RPMI8226 (cell line): ENCODE measurements around the gene RNF214.

Experiments
- DNase-seq: peaks from one replicate; pipeline ENCODE4 v3.0.0-alpha.2; 2015

Gene RNF214

DNA sequence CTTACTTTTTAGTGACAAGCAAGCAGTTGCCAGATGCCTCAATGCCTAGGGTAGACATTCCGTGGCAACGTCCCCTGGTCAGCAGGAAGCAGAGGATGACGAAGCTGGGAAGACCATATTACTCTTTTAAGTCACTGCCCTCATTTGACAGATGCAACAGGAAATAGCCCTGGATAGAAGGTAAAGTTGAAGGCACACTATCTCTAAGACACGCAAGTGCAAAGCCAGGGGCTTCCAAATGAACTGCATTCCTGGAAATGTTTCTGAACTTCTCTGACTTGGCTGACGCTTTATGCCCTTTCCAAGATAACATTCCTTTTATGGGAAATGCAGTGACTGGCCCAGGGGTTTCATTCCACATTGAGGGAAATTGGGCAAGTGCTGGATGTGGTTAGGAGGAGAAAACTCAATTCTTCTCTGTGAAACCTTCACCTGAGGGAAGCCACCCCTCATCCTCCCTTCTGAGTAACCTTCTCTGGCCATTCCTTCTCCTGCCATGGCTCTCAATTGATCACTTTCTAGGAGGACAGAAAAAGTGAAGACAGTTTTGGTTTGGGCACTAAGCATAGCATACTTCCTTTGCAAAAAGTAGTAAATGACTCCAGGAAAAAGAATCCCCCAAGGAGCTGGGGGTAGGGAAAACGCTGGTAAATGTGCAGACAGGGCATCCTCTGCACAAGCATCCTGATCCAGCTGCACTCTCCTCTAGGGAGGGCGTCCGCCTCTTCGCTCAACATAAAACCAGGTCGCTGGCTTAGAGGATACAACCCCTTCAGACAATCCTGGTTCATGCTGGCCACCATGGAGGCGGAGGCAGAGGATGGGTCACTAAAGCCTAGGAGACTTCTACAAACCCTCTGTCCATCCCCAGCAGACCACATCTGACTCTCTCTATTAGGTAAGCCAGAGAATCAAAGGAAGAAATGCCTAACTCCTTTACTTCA lies 15.1 kb upstream of the RNF214 start:
- DNase-seq = no peak

GRCh38 chr11:117218133-117218915 lies 14.1 kb upstream of the RNF214 start:
- no peak for DNase-seq

DNA sequence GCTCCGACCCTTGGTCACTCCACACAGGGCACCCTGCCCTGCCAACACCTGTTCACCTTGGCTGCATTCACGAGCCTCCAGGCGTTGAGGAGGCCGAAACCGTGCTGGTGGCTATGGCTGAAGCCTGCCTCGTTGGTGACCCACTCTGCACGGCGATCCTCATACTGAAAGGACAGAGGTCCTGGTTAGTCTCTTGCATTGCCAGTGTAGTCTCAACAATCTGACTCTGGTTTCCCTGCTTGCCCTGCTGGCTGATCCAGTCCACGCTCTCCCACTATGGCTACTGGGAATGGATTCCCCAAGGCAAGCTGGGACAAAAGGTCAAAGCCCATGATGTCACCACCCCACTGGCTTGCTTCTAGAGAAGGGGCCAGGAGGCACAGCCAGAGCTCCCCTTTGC lies 13.5 kb upstream of the RNF214 start:
- DNase-seq = no peak

GRCh38 chr11:117219455-117219854 lies 13.0 kb upstream of the RNF214 start:
- DNase-seq = no peak

DNA sequence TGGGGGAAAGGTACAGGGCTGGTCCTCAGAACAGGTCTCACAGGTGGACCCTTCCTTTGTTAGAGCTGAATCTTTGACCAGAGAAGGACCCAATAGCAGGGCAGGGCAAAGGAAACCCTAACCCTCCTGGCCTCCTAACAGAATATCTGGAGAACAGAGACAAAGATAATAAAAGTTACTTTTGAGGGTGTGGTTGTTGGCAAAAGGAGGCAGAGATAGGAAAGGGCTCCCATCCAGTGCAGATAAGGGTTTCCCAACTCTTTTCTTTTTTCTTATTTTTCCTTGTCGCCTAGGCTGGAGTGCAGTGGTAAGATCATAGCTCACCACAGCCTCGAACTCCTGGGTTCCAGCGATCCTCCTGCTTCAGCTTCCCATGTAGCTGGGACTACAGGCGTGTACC lies 12.5 kb upstream of the RNF214 start:
- no peak for DNase-seq

GRCh38 chr11:117220568-117220967 lies 11.9 kb upstream of the RNF214 start:
- no peak for DNase-seq

GRCh38 chr11:117220999-117221774 lies 11.3 kb upstream of the RNF214 start:
- DNase-seq = no peak

DNA sequence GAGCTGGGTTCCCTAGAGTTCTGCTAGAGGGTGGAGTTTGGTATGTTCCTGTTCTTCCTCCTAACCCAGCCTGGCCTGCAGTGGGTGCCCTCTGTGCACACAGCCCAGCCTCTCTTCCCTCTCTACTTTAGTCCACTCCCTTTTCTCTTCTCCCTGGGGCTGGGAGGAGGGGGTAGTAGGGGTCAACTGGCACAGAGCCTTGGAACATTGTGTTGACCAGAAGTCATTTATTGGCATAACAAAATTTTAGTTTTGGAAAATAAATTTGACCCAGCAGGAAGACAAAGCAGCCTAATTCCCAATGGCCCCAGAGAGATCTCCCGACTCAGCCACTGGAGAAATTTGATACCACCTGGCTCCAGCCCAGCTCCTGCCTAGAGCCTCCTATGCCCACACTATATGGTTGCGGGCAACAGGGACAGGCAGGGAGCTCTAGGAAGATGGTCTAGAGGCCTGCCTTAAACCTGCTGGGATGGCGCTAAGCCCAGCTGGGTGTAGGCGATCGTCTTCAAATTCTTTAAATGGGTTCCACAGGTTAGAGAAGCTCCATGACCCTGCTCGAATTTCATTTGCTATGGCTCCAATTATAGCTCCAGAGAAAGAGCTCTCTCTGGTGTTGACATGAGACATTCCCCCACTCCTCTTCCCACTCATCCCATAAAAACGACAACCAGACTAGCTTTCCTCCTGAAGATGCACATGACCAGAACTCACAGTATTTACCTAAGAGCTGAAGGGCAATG lies 10.5 kb upstream of the RNF214 start:
- no peak for DNase-seq

DNA sequence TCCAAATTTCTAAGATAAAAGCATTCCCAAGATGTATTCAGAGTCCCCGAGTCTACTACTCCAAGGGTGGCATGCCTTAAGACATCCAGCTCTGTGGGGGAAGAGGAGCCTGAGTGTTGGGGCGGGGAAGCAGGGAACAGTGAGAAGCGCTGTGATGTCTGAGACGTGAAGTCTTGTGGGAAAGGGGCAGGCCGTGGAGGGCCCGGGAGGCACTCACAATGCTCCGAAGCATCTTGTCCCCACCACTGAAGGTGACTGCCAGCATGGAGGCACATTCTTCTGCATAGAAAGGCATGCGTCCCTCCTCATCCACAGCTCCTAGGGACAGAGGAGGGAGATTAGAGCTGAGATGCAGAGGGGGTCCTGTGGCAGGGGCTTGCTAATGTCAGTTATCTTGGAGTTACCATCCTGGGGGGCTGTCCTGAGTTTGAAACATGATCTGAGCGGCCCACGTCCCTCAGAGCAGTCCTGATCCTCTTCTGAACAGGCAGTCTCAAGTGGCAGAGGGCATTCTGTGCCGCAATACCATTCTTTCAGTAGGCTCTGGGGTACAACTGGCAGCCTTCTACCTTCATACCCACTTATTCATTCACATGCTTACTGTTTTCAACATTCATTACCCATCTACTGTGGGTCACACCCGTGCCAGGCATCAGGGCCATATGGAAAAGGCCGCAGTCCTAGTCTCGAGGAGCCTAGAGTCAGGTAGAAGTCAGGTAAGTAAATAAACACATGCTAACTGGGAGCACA lies 9.3 kb upstream of the RNF214 start:
- DNase-seq = no peak

GRCh38 chr11:117223741-117224689 lies 8.5 kb upstream of the RNF214 start:
- no peak for DNase-seq

DNA sequence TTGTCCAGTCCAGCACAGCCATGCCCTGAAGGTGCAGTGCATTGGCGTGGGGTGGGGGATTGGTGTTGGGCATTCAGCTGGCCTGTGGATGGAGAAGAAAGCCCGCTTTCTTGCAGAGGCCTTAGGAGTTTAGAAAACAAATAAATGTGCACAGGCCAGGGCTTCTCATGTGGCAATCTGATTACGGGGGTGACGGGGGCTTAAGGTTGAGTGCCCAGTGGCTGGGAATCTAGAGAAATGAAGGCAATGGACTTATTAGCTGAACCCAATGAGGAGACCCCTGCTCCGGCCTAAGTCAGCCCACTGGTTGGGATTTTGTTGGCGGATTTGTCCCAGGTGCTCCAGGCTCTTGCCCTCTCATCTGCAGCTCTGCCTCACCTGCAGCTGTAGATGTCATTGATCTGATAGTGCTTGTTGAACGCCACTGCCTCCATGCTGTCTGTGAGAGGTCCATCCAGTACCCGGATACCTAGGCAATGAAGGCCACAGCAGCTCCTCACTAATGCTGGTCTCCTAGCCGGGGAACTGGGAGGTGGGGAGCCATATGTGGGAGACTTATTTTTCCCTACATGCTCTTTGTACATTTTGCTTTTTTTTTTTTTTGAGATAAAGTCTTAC lies 6.8 kb upstream of the RNF214 start:
- no peak for DNase-seq

GRCh38 chr11:117226388-117227385 lies 5.8 kb upstream of the RNF214 start:
- peak; percentile 75 for DNase-seq

- no peak for DNase-seq
These were observed 4.4 kb upstream of the RNF214 start for GRCh38 chr11:117228091-117228490.

DNA sequence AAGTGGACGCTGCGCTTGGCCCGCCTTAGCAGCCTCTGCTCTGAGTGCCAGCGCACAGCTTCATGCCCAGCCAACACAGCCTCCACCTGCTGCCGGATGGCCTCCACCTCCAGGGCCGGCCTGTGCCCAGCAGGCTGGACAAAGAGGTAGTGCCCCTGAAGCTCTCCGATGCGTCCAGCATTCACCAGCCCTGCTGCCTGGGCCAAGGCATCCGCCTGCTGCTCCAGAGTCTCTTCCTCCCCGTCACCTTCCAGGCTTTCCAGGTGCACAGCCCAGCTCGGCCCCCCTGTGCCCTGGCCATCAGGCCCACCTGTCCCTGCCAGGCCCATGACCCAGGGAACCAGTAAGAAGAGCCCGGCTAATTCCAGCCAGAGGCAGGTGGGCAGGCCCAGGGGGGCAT lies 3.1 kb upstream of the RNF214 start:
- no peak for DNase-seq

- no peak for DNase-seq
These were observed 2.6 kb upstream of the RNF214 start for GRCh38 chr11:117229931-117230285.

- no peak for DNase-seq
These were observed 2.0 kb upstream of the RNF214 start for GRCh38 chr11:117230286-117230961.

DNA sequence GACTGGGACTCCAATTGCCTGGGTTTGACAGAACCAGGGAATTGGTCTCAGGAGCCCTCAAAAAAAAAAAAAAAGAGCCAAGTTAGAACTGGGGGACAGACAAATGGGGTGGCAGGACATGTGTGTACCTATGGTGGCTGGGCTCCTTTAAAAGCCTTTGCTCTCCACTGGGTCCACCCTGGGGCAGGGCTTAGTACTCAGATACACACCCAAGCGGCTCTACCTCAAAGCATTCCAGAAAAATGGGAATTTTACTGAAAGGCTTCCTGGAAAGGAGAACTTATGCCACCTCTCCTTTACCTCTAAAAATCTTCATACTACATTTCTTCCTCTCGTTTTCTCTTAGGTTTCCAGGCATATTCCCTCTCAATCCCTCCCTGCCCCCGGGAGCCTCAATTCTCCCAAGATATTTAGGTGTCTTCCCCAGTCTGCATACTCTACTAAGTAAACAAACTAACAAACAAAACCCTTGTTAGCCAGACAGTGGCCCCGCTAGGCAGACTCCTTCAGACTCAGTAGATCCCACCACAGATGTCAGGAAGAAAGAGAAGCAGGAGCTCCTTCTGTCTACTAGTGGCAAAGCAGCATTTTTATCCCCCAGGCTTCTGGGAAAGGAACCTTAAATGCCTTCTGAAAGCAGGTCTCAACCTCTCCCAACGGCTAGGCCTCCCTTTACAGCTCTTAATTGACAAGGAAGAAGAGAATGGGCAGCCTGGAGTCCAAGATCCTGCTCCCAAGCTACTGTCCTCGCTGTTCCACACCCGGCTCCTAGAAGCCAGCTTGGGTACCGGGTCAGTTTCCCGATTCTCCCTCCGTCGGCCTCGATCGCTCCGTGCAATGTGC lies 1.3 kb upstream of the RNF214 start:
- no peak for DNase-seq

GRCh38 chr11:117231842-117232091 lies 704 bp upstream of the RNF214 start, which contains the start of gene PCSK7:
TSS of gene PCSK7 (minus strand) at chr11:117232073. CDS start at chr11:117229844, 2,229 bp downstream.
- DNase-seq = peak; percentile 78
